Ectodermal cell (in vitro differentiated cells): ENCODE data around the gene SIKE1.
"Not testable (repeated sequence)": the region's sequence is repeated elsewhere in the genome, so short reads cannot be mapped to it uniquely, and the experiment has no call there.

Experiments
- H3K27ac ChIP-seq: 2 replicates; pipeline ENCODE4 v1.7.0; 2013; ENCODE audit warnings: mild to moderate bottlenecking, low read depth, low read length; ENCODE audit not compliant: insufficient read depth, poor library complexity, severe bottlenecking
- H3K27me3 ChIP-seq: 2 replicates; pipeline ENCODE4 v1.7.0; 2013; ENCODE audit warnings: mild to moderate bottlenecking, low read length; ENCODE audit not compliant: insufficient read depth, control insufficient read depth, poor library complexity, severe bottlenecking
- H3K36me3 ChIP-seq: one replicate; pipeline ENCODE4 v1.7.0; 2013; ENCODE audit warnings: low read length; ENCODE audit not compliant: control insufficient read depth, insufficient read depth
- H3K4me1 ChIP-seq: one replicate; pipeline ENCODE4 v1.7.0; 2013; ENCODE audit warnings: low read length; ENCODE audit not compliant: control insufficient read depth, insufficient read depth
- H3K4me3 ChIP-seq: 2 replicates; pipeline ENCODE4 v1.7.0; 2013; ENCODE audit warnings: low read depth, low read length, control low read depth; ENCODE audit not compliant: insufficient read depth
- H3K9me3 ChIP-seq: 2 replicates; pipeline ENCODE4 v1.7.0; 2013; ENCODE audit warnings: mild to moderate bottlenecking, low read length, moderate library complexity; ENCODE audit not compliant: control insufficient read depth
- WGBS, 2 experiments: methylation state at CpG; one replicate each; pipeline ENCODE4 v1.1.7; 2013; ENCODE audit warnings: missing lambda C conversion rate in 2 of 2; 5-methylcytosine and 5-hydroxymethylcytosine counted together

The SIKE1 gene

DNA sequence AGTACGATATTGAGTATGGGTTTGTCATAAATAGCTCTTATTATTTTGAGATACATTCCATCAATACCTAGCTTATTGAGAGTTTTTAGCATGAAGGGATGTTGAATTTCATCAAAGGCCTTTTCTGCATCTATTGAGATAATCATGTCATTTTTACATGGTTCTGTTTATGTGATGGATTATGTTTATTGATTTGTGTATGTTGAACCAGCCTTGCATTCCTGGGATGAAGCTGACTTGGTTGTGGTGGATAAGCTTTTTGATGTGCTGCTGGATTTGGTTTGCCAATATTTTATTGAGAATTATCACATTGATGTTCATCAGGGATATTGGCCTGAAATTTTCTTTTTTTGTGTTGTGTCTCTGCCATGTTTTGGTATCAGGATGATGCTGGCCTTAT is 6.0 kb upstream of the SIKE1 start:
- not testable (repeated sequence) for H3K9me3 ChIP-seq, H3K27ac ChIP-seq, H3K4me3 ChIP-seq, H3K36me3 ChIP-seq, H3K4me1 ChIP-seq
- peaks cover 19% of the 10 kb centered on the region for H3K27me3 ChIP-seq
- WGBS, 2 experiments: 100% methylated on average over 1 of the region's 1 CpG; no CpG with 5 or more reads in 1 of the 2 experiments

DNA sequence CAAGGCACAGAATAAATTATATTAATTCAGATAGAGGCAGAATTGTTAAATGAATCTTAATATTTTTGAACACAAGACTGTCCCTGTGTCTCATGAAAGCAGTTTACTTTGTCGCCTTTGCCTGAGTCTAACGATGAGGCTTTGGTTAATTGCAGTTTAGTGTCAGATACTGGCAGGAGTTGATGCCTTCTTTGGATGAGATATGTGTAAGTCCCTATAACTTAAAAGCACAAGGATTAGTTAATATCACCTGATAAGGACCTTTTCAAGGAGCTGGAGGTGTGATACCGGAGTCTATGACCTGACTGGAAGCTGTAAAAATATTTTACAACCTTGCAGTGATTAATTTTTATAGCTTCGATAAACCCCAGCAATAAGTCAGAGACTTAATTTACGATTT is 2.0 kb upstream of the SIKE1 start:
- no peak overlapping the region for H3K4me3 ChIP-seq
- no peaks in the 10 kb centered on the region for H3K9me3 ChIP-seq
- H3K36me3 ChIP-seq: no peaks in the 10 kb centered on the region
- peaks cover 22% of the 10 kb centered on the region for H3K27me3 ChIP-seq
- H3K4me1 ChIP-seq: no peaks in the 10 kb centered on the region
- WGBS, 2 experiments: 89 to 93% methylated on average over 2 to 4 of the region's 5 CpGs
- H3K27ac ChIP-seq: no peak overlapping the region

DNA sequence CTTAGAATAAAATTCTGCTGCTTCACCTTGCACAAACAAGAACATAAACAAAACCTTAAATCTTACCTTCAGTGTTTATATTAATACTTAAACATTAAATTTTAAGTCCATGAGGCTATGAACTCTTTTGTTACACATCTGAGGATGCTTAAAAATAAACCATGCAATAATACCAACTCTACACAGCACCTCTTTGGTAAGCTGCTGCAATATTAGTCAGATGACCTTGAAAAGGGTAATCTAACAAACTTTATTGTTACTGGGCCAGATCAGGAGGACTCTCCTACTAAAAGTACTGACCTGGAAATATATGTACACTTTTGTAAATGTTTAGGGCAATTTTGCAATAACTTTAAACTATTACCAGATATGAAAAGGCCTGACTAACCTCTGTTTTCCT is 763 bp downstream of the SIKE1 start:
- no peak overlapping the region for H3K27ac ChIP-seq
- H3K27me3 ChIP-seq: peaks cover 22% of the 10 kb centered on the region
- H3K4me1 ChIP-seq: no peaks in the 10 kb centered on the region
- H3K36me3 ChIP-seq: peaks cover 3% of the 10 kb centered on the region
- no peaks in the 10 kb centered on the region for H3K9me3 ChIP-seq
- H3K4me3 ChIP-seq: peak overlapping the region; percentile 82

DNA sequence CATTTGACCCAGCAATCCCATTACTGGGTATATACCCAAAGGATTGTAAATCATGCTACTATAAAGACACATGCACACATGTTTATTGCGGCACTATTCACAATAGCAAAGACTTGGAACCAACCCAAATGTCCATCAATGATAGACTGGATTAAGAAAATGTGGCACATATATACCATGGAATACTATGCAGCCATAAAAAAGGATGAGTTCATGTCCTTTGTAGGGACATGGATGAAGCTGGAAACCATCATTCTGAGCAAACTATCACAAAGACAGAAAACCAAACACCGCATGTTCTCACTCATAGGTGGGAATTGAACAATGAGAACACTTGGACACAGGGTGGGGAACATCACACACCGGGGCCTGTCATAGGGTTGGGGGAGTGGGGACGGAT is 3.8 kb downstream of the SIKE1 start:
- H3K36me3 ChIP-seq, H3K27ac ChIP-seq, H3K9me3 ChIP-seq, H3K4me3 ChIP-seq, H3K4me1 ChIP-seq, H3K27me3 ChIP-seq: not testable (repeated sequence)
- WGBS, 2 experiments: 83 to 97% methylated on average over 3 of the region's 4 CpGs

DNA sequence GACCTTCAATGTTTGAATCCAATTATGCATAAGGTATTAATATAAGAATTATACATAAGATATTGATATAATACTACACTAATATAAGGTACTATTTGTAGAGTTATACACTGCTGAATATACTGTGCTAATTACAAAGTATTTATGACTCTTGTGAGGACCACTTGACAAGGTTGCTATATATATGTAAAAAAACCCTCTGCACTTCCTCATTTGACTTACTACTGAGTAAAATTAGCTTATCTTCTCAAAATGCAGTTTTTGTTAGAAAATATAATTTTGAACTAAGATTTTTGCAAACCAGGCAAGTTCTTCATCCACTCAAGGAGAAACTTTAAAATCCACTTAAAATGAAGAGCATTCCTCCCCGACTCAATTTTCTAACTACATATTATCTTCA is 8.5 kb downstream of the SIKE1 start:
- Histone ChIP-seq H3K36me3 (peaks cover 6% of the 10 kb centered on the region), H3K4me3 (no peak overlapping the region), H3K27ac (no peak overlapping the region), H3K27me3 (no peaks in the 10 kb centered on the region), H3K4me1 (no peaks in the 10 kb centered on the region), H3K9me3 (no peaks in the 10 kb centered on the region)
- WGBS, 2 experiments: 78 to 100% methylated on average over 1 of the region's 1 CpG

DNA sequence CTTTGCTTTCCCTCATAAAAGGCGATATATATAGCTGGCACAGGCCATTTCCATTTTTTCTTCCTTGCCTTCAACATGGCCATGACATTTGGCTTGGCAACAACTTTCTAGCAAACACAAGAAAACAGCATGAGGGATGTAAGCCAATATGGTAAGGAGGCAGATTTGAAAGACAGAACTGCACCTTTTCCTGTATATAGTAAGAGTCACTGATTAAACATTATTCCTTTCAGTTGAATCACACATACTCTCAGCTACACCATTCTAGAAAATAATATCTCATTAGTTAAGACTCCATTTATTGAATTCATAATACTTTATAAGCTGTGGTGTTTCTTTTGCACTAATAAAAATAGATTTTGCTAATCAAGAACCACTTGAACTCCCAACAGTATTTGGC is 9.5 kb downstream of the SIKE1 start:
- Histone ChIP-seq H3K4me3 (no peak overlapping the region), H3K27ac (no peak overlapping the region), H3K9me3 (no peaks in the 10 kb centered on the region), H3K36me3 (peaks cover 6% of the 10 kb centered on the region), H3K27me3 (no peaks in the 10 kb centered on the region), H3K4me1 (no peaks in the 10 kb centered on the region)
- 91 to 100% methylated on average over 1 of the region's 1 CpG for WGBS, 2 experiments

DNA sequence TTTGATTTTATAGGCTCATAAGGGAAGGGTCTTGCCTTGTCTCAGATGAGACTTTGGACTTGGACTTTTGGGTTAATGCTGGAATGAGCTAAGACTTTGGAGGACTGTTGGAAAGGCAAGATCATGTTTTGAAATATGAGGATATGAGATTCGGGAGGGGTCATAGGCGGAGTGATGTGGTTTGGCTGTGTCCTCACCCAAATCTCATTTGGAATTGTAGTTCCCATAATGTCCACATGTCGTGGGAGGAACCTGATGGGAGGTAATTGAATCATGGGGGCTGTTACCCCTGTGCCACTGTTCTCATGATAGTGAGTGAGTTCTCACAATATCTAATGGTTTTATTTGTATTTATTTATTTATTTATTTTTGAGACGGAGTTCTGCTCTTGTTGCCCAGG is 15.8 kb downstream of the SIKE1 start:
- H3K36me3 ChIP-seq: no peaks in the 10 kb centered on the region
- no peaks in the 10 kb centered on the region for H3K27me3 ChIP-seq
- H3K4me3 ChIP-seq: no peak overlapping the region
- no peaks in the 10 kb centered on the region for H3K9me3 ChIP-seq
- 87 to 88% methylated on average over 4 of the region's 4 CpGs for WGBS, 2 experiments
- no peak overlapping the region for H3K27ac ChIP-seq
- no peaks in the 10 kb centered on the region for H3K4me1 ChIP-seq

DNA sequence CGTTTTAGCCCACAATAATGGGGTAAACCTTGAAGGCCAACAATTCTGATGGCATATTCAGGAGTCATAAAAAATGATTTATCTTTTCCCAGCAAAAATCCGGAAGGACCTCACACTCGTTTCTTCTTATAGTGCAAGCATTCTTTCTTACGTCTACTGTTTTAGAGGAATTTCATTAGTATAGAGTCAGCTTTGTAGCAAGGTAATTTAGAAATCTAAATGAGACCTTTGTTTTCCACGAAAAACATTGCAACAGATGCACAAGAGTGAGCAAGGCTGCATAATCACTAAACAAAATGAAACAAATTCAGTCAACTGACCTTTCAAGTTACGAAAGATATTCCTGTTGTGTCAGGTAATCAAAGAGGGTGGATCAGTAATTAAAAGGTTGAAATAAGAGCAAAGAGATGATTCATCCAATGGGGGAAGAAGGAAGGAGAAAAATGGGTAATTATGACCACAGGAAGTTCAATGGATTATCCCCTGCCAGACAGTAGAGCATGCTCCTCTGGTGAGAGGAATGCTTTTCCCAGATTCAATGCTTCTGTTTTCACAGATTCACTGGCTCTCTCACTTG is 22.1 kb downstream of the SIKE1 start:
- WGBS, 2 experiments: 64 to 72% methylated on average over 6 of the region's 6 CpGs
- peak overlapping the region; percentile 99 for H3K4me3 ChIP-seq
- peak overlapping the region; percentile 21 for H3K27ac ChIP-seq

GRCh38 chr1:114757455-114758255 is 22.8 kb downstream of the SIKE1 start, which contains the start of gene CSDE1:
TSS of gene CSDE1 (minus strand) at chr1:114757984. CDS start at chr1:114739890, 18,094 bp downstream.
- Histone ChIP-seq H3K4me3 (peak within 1 kb of the TSS; percentile 99), H3K27me3 (no peaks in the 10 kb centered on the region), H3K9me3 (no peaks in the 10 kb centered on the region), H3K27ac (peak within 1 kb of the TSS; percentile 99), H3K4me1 (peaks cover 17% of the 10 kb centered on the region), H3K36me3 (no peaks in the 10 kb centered on the region)
- 0% methylated on average over 50 of the region's 50 CpGs for WGBS, 2 experiments

More for the DNA sequence above, 22.1 kb downstream of the SIKE1 start:
- H3K27me3 ChIP-seq: no peaks in the 10 kb centered on the region
- H3K36me3 ChIP-seq: no peaks in the 10 kb centered on the region
- peaks cover 17% of the 10 kb centered on the region for H3K4me1 ChIP-seq
- H3K9me3 ChIP-seq: no peaks in the 10 kb centered on the region

GRCh38 chr1:114756949-114757454 is 23.5 kb downstream of the SIKE1 start:
- peaks cover 17% of the 10 kb centered on the region for H3K4me1 ChIP-seq
- WGBS, 2 experiments: 1% methylated on average over 17 of the region's 17 CpGs
- H3K4me3 ChIP-seq: peak overlapping the region; percentile 99
- peak overlapping the region; percentile 99 for H3K27ac ChIP-seq
- no peaks in the 10 kb centered on the region for H3K27me3 ChIP-seq
- no peaks in the 10 kb centered on the region for H3K36me3 ChIP-seq
- no peaks in the 10 kb centered on the region for H3K9me3 ChIP-seq
